Suprapubic skin (tissue), 4 donors: ENCODE measurements around the gene ANGEL1. TPM values are rescaled to one million over a fixed set of nuclear protein-coding genes. Genes with fewer than 3 reads are reported as not detected.

Experiments used
- DNase-seq, 2 donors: peaks; one replicate each; pipeline ENCODE4 v3.0.0-alpha.2; 2019; ENCODE audit warnings: low spot score in 2 of 2
- H3K27ac ChIP-seq: fragments of 200-600 bp; sonication (generic); one replicate; pipeline ENCODE4 v1.5.1; 2019
- H3K27me3 ChIP-seq: fragments of 200-600 bp; sonication (generic); one replicate; pipeline ENCODE4 v1.5.1; 2019
- H3K36me3 ChIP-seq: fragments of 200-600 bp; sonication (generic); one replicate; pipeline ENCODE4 v1.5.1; 2019
- H3K4me1 ChIP-seq: fragments of 200-600 bp; sonication (generic); one replicate; pipeline ENCODE4 v1.5.1; 2019
- H3K4me3 ChIP-seq: fragments of 200-600 bp; sonication (generic); one replicate; pipeline ENCODE4 v1.5.1; 2019; ENCODE audit warnings: mild to moderate bottlenecking
- H3K9me3 ChIP-seq: fragments of 200-600 bp; sonication (generic); one replicate; pipeline ENCODE4 v1.5.1; 2019
- EP300 ChIP-seq: sonication (generic); formaldehyde crosslinking; IDR thresholded peaks from one replicate; pipeline ENCODE4 v1.6.1; 2017; ENCODE audit warnings: antibody characterized with exemption
- POLR2A ChIP-seq, 2 donors: fragments of 450-650 bp; IDR thresholded peaks; one replicate each; pipeline ENCODE4 v1.6.1; 2017; ENCODE audit warnings: antibody characterized with exemption in 2 of 2, mild to moderate bottlenecking in 2 of 2, moderate library complexity in 2 of 2
- POLR2AphosphoS5 ChIP-seq, 3 donors: sonication (generic); formaldehyde crosslinking; IDR thresholded peaks; one replicate each; pipeline ENCODE4 v1.6.1; 2017; ENCODE audit warnings: antibody characterized with exemption in 3 of 3
- WGBS: methylation state at CpG from one replicate; pipeline ENCODE4 v1.1.5; 2018; 5-methylcytosine and 5-hydroxymethylcytosine counted together
- total RNA-seq, 4 donors: library from RNA; depleted of rRNA; stranded (reverse); fragments of >200 nt; gene quantifications; one replicate each; pipeline ENCODE4 v1.1.0, GENCODE V29; 2016
- TF ChIP-seq, protein P1 (sequence below), 2 donors: fragments of 200-600 bp in 1 of 2; fragments of 450-650 bp in 1 of 2; sonication (generic) in 1 of 2; IDR thresholded peaks; one replicate each; pipeline ENCODE4 v1.5.1; 2016 to 2019; ENCODE audit warnings: antibody characterized with exemption in 2 of 2, mild to moderate bottlenecking in 1 of 2, moderate library complexity in 1 of 2

The ANGEL1 gene
- total RNA-seq, 4 donors from 2014 or later, result 17.1 to 25.8 (median 21.9) TPM

DNA sequence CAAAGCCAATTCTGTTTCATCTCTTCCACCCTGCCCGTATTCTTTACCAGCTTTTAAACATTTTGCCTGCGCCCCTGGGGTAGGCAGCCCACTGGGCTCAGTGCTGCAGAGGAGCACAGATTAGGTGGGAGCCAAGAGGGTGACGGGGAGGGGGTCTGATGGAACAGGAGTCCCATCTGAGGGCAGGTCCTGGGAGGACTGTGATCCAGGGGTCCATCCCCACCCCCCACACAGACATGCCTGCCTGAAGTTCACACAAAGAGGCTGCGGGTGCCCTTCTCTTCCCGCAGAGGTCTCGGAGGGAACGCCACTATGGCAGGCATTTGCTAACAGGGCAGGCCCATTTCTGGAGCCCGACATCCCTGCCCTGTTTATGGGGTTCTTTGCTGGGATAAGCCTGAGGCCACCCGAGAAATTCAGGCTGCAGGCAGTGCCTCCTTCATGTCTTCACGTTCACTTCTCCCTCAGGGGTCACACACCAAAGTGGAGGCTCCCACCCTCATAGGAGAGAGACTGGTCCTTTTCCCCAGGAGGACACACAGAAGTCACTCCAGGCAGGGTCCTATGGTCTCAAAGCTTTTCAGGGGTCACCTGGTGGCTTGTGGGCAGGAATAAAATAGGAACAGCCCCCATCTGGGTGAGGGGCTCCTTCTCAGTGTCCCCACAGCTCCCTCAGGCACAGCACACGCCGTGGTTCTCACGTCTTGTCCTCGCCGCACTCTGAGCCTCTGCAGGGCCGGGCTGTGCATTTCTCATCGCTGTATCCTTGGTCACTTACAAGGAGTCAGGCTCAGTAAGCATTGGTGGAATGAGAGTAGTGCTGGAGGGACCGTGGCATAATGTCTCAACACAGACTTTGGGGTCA, 38.5 kb downstream of the ANGEL1 start:
- Histone ChIP-seq H3K4me3 (no peak overlapping the region), H3K36me3 (no peaks in the 10 kb centered on the region), H3K9me3 (no peaks in the 10 kb centered on the region), H3K4me1 (peaks cover 26% of the 10 kb centered on the region), H3K27me3 (no peaks in the 10 kb centered on the region), H3K27ac (peak overlapping the region; percentile 45)
- TF ChIP-seq, protein P1, sequence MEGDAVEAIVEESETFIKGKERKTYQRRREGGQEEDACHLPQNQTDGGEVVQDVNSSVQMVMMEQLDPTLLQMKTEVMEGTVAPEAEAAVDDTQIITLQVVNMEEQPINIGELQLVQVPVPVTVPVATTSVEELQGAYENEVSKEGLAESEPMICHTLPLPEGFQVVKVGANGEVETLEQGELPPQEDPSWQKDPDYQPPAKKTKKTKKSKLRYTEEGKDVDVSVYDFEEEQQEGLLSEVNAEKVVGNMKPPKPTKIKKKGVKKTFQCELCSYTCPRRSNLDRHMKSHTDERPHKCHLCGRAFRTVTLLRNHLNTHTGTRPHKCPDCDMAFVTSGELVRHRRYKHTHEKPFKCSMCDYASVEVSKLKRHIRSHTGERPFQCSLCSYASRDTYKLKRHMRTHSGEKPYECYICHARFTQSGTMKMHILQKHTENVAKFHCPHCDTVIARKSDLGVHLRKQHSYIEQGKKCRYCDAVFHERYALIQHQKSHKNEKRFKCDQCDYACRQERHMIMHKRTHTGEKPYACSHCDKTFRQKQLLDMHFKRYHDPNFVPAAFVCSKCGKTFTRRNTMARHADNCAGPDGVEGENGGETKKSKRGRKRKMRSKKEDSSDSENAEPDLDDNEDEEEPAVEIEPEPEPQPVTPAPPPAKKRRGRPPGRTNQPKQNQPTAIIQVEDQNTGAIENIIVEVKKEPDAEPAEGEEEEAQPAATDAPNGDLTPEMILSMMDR (IDR thresholded peaks at IDR 0.05), result no peak
- no peak for TF ChIP-seq EP300
- TF ChIP-seq POLR2AphosphoS5 (IDR thresholded peaks at IDR 0.05), result no peak
- 84% methylated on average over 17 of the region's 18 CpGs for WGBS
- DNase-seq, result peak in 1 of 2 donors; percentile 68

DNA sequence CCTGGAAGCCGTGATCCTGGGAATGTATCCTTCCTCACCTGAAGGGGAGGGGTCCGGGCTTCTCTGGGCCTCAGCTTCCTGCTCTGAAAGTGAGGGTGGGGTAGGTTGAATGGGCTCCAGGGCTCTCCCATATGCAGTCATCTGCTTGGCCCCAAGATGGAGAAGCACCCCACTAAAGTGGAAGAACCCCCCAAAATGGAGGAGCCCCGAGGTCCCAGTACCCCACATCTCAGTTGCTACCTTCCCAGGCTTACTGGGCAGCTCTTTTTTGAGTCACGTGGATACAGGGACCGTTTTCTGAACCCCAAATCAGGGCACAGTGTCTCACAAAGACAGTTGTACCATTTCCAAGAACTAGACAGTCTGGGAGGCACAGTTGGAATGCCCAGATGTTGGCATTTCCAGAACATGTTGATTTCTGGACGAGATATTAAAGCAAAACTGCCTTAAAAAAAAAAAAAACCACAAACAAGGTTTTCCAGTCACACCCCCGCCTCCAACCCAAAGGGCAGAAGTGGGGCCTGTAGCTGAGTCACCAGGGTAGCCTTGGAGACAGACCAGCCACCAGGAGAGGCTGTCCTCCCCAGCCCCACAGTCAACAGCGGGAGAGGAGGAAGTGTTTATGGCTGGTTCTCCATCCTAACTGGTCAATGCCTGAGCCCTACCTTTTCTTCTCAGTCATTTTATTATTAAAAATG, 39.3 kb downstream of the ANGEL1 start:
- peaks cover 31% of the 10 kb centered on the region for H3K4me1 ChIP-seq
- H3K27ac ChIP-seq, result peak overlapping the region; percentile 71
- peak in 1 of 2 donors; percentile 74 for DNase-seq
- no peaks in the 10 kb centered on the region for H3K36me3 ChIP-seq
- no peak for TF ChIP-seq EP300
- TF ChIP-seq POLR2A (IDR thresholded peaks at IDR 0.05), result no peak
- TF ChIP-seq, protein P1 (IDR thresholded peaks at IDR 0.05), result no peak
- TF ChIP-seq POLR2AphosphoS5 (IDR thresholded peaks at IDR 0.05), result no peak
- H3K4me3 ChIP-seq, result no peak overlapping the region
- 34% methylated on average over 6 of the region's 8 CpGs for WGBS
- no peaks in the 10 kb centered on the region for H3K27me3 ChIP-seq
- no peaks in the 10 kb centered on the region for H3K9me3 ChIP-seq

DNA sequence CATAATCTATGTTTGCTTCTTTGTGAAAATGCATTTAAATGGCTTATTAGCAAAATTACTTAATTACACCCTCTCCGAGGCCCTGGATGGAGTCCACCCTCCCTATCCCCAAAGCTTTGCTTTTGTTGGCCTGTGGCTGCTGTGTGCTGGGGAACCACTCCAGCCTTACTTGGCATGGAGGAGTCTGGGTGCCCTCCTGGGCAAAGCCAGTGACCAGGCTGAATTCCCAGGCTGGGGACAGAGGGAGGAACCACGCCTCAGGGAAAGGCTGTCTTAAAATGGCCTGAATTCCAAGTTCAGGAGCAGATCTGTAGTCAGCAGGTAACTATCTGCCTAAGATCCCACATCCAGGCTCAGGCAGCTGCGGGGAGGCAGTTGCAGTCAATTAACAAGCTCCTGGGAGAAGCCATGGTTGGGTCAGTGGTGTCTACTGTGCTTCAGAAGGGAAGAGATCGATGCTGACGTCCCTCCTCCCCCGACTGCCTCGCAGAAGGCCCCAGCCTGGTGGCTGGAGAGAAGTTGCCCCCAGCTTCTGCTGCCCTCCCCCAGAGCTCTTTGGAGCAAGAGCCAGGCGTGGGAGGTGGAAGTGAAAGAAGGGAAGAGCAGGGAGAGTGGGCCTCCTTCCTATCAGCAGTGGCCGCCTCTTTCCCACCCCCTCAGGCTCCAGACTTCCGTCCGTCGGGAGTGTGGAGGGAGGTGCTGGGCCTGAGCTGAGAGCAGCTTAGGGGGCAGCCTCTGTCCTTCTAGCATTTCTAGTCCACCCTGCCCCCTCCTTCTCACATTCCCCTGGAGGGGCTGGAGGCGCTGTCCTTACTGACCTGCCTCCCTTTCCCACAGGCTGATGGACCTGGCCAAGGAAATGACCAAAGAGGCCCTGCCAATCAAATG, 40.1 kb downstream of the ANGEL1 start:
- Histone ChIP-seq H3K4me1 (peaks cover 35% of the 10 kb centered on the region), H3K36me3 (no peaks in the 10 kb centered on the region), H3K27me3 (no peaks in the 10 kb centered on the region), H3K9me3 (no peaks in the 10 kb centered on the region), H3K27ac (peak overlapping the region; percentile 71), H3K4me3 (no peak overlapping the region)
- TF ChIP-seq EP300, result no peak
- TF ChIP-seq POLR2A (IDR thresholded peaks at IDR 0.05), result no peak
- no peak for TF ChIP-seq POLR2AphosphoS5 (IDR thresholded peaks at IDR 0.05)
- TF ChIP-seq, protein P1 (IDR thresholded peaks at IDR 0.05), result no peak
- DNase-seq, result peak in 1 of 2 donors; percentile 76
- WGBS, result 70% methylated on average over 13 of the region's 13 CpGs

DNA sequence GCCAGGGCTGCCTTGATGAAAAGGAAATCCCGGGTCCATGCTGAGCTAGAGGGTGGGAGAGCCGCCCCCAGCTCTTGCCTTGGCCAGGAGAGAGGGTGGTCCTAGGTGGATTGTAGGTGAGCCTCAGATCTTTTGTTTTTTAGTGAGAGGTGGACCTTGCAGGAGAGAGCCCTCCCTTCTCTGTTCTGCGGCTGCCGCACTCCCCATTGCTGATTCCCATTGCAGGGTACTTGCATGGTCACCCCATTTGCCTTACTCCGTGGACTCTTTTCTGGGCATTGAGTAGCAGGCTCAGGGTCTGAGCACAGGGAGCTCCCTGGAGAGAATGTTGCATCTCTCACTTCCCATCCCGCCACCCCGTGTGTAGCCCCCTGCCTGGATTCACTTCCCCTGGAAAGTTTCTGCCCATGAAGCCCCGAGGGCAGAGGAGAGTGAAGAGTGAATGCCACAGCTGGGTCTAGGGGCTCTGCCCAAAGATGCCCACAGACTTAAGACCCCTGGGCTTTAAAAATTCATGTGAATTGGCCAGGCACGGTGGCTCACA, 41.2 kb downstream of the ANGEL1 start:
- Histone ChIP-seq H3K36me3 (no peaks in the 10 kb centered on the region), H3K4me1 (peaks cover 35% of the 10 kb centered on the region), H3K27ac (no peak overlapping the region), H3K27me3 (no peaks in the 10 kb centered on the region), H3K4me3 (no peak overlapping the region), H3K9me3 (no peaks in the 10 kb centered on the region)
- peak in 1 of 2 donors; percentile 67 for DNase-seq
- WGBS, result 88% methylated on average over 9 of the region's 9 CpGs
- no peak for TF ChIP-seq POLR2A (IDR thresholded peaks at IDR 0.05)
- no peak for TF ChIP-seq POLR2AphosphoS5 (IDR thresholded peaks at IDR 0.05)
- no peak for TF ChIP-seq EP300
- TF ChIP-seq, protein P1 (IDR thresholded peaks at IDR 0.05), result no peak
